LHCN-M2 (cell line): ENCODE data around the gene LRP8. TPM values are rescaled to one million over a fixed set of nuclear protein-coding genes. Genes with fewer than 3 reads are reported as not detected.

ENCODE experiments used
- DNase-seq: peaks from one replicate; pipeline ENCODE4 v3.0.0-alpha.2; 2012; ENCODE audit warnings: low read depth
- total RNA-seq: library from RNA; depleted of rRNA; stranded (reverse); fragments of >200 nt; gene quantifications from 2 replicates; pipeline ENCODE4 v1.2.3, GENCODE V29; 2014

The LRP8 gene
- total RNA-seq, 1 experiment from 2014 or later, result 10.0 TPM

DNA sequence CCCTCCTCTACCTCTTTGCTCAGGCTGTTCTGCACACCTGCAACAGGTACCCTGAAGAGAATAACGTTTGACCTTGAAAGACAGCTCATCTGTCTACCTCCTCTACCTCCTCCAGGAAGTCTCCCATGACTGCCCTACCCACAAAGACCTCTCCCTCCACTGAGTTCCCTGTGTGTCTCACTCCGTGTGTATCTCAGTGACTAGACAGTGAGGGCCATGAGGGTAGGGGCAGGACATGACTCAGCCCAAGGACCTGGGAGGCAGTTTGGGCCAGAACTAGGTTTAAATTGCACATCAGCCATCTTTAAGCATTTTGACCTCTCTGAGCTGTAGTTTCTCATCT, 32.0 kb upstream of the LRP8 start:
- DNase-seq, result no peak

- DNase-seq, result no peak
These were observed 31.5 kb upstream of the LRP8 start for GRCh38 chr1:53359225-53359933.

DNA sequence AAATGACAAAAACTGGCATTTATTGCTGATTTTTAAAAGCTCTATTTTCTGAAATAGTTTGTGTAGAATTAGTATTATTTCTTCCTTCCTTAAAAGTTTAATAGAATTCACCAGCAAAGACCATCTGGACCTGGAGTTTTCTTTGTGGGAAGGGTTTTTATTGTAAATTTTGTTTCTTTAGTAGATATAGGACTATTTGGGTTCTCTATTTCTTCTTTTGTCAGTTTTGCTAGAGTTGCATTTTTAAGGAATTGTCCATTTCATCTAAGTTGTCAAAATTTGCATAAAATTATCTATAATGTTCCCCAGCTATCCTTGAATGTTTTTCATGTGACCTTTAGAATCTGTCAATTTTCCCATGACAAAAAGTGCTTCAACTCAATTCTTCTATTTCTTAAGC, 28.8 kb upstream of the LRP8 start:
- DNase-seq, result no peak

DNA sequence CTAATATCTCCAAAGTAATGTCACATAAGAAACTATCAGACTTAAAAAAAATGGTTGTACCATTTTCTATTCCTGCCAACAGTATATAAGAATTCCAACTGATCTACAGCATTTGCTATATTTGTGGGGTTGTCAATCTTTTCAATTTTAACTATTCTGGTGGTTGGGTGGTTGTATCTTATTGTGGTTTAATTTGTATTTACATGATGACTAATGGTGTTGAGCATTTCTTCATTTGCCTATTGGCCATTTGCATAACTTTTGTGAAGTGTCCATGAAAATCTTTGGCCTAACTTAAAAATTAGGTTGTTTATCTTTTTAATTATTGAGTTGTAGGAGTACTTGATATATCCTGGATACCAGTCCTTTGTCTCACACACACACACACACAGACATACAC, 26.2 kb upstream of the LRP8 start:
- no peak for DNase-seq

DNA sequence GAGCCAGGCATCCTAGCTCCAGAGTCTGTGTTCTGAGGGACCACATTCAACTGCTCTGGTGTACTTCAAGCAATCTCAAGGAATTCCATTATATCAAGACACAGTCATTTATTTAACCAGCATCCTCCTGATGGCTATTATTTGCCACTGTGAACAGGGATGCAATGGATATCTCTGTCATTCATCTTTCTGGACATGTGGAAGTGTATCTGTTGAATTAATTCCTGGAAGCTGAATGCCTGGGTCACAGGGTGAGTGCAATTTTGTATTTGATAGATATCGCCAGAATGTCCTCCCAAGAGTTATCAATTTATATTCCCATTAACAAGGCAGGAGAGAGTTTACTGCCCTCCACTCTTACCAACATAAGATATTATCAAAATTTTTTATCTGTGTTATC, 24.7 kb upstream of the LRP8 start:
- no peak for DNase-seq

GRCh38 chr1:53350853-53351767, 23.2 kb upstream of the LRP8 start:
- no peak for DNase-seq

GRCh38 chr1:53349968-53350852, 22.3 kb upstream of the LRP8 start:
- no peak for DNase-seq

- no peak for DNase-seq
These were observed 21.5 kb upstream of the LRP8 start for GRCh38 chr1:53349369-53349835.

DNA sequence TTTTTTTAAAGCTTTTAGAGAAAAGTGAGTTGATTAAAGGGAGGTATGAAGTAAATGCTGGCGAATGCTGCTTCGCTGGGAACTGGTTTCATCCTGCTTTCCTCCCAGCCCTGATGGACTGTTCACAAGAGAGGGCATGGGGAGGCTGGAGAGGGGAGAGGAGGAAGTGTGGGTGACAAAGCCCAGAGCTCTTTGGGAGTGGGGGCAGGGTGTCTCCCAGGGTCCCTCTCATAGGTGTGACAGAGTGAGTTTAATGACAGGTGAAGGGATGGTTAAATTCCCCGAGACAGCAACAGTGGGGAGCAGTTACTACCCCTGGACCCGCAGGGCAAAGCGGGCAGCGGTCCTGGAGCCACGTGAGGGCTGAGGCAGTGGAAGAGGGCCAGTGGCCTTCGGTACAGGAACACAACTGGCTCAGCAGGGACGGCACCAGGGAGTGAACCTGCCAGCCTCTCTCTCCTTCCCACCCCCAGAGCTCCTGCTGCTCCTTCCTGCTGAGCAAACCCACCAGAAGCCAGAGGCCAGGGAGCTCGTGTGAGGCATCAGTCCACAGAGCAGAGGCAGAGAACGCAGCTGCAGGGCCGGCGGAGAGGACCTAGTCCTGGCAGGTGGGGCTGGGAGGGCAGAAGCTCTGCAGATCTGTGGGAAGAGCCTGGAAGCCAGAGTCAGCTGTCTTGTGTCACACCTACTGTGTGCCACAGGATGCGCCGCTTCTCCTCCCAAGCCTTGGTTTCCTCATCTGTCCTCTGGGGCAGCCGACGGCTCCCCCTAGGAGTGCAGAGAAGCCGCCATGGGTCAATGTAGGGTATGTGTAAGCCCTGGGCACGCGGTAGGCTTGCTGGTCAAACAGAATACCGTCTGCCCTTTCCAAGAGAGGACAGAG, 20.9 kb upstream of the LRP8 start:
- DNase-seq, result no peak

DNA sequence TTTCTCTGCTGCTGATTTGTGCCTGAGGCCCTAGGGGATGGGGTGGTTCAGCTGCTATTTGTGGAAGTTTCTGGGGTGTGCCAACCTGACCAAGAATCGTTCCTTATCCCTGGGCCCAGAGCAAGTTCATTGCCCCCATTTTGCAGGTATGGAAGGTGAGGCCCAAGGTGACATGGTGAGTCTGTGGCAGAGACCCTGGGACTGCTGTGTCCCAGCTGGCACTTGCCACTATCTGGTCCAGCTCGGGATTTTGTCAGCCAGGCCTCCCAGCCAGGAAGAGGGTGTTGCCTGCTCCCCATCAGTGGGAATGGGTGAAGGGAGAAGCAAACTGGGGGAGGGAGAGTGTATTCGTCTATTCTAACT, 18.9 kb upstream of the LRP8 start:
- no peak for DNase-seq

- DNase-seq, result no peak
These were observed 18.3 kb upstream of the LRP8 start for GRCh38 chr1:53345996-53346813.

GRCh38 chr1:53344921-53345838, 17.3 kb upstream of the LRP8 start:
- DNase-seq, result no peak

- no peak for DNase-seq
These were observed 16.2 kb upstream of the LRP8 start for GRCh38 chr1:53343831-53344668.

DNA sequence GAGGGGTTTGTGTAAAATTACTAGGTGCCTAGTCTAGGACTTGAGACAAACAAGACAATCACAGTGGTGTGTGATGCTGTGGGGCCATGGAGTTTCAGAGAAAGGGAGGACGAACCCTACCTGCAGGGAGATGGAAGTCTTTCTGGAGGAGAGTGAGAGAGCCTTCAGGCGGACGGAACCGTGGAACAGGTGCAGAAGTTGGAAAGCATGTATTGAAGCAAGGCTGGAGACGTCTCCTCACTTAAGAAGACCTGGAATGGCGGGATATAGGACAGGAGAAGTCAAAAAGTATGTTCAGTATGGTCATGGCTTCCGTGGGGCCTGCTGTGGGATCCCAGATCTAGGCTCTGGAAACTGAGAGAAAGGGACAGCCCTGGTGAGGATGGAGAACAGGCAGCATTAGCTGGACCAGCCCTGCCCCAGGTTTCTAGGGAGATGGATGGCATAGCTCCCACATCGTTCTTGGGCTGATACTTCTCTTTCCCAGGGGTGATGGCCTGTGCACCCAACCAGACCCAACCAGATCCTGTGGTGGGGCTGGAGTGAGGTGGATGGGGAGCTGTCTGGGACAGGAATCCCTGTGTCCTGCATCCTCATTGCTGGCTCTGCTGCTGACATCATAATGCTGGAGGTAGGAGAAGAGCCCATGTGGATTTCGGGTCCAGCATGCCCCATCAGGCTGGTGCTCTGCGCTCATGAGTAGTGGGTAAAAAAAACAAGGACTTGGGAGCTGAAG, 15.0 kb upstream of the LRP8 start:
- DNase-seq, result no peak

DNA sequence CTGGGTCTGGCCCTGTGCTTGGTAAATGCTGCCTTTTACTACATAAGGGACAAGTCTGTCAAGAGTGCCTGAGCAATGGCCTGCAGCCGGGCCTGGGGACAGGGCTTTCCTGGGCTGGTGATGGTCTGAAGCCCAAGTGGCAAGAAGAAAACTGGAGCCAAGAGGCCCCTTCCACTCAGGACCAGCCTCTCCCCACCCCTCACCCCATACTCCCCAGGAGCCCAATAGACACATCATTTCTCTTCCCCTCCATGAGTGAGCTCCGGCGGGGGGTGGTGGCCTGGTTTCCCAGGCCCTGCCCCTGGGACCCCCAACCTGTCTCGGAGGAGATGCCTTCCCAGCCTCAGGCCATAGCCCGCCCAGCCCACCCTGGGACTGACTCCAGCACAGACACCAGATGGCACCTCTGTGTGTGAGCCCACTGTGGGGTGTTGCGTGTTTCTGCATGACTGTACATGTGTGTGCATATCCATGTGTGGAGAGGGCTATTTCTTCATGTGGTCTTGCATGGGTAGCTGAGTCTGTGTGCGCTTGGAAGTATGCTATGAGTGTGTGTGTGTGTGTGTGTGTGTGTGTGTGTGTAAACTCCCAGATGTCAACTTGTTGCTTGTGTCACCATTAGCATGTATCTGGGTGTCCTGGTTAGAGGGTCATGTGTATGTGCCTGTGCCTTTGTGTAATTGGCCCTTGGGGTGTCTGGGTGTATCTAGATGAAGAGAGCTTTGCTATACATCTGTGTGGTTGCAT, 14.3 kb upstream of the LRP8 start:
- no peak for DNase-seq

GRCh38 chr1:53341521-53341895, 13.6 kb upstream of the LRP8 start:
- DNase-seq, result no peak
